SIG-M5 treated with dmso at 0.1 percent for 504 hours (cell line): ENCODE results near the gene IL4.
"Not testable (repeated sequence)": the region's sequence is repeated elsewhere in the genome, so short reads cannot be mapped to it uniquely, and the experiment has no call there.

Source experiments
- DNase-seq: peaks from one replicate; lab custom pipeline; 2025; ENCODE audit not compliant: unreplicated experiment; lab: John Stamatoyannopoulos, UW

Gene IL4

GRCh38 chr5:132673939-132674630 lies at the start of gene IL4:
Gene IL4, plus strand, starts transcription at chr5:132673989. Its CDS starts 62 bp downstream, at chr5:132674051.
- DNase-seq, result no peak

GRCh38 chr5:132627470-132627869 lies 46.3 kb upstream of the IL4 start:
- no peak for DNase-seq

- no peak for DNase-seq
Observed at GRCh38 chr5:132628814-132629213, 45.0 kb upstream of the IL4 start.

GRCh38 chr5:132629230-132629944 lies 44.4 kb upstream of the IL4 start:
- no peak for DNase-seq

GRCh38 chr5:132633587-132633986 lies 40.2 kb upstream of the IL4 start:
- DNase-seq, result not testable (repeated sequence)

GRCh38 chr5:132635873-132636272 lies 37.9 kb upstream of the IL4 start:
- no peak for DNase-seq

- DNase-seq, result no peak
Observed at GRCh38 chr5:132637241-132637640, 36.5 kb upstream of the IL4 start.

- DNase-seq, result no peak
Observed at GRCh38 chr5:132639706-132640130, 34.1 kb upstream of the IL4 start.

- DNase-seq, result no peak
Observed at GRCh38 chr5:132640613-132641012, 33.2 kb upstream of the IL4 start.

- DNase-seq, result no peak
Observed at GRCh38 chr5:132641241-132641723, 32.5 kb upstream of the IL4 start.

GRCh38 chr5:132641841-132642240 lies 31.9 kb upstream of the IL4 start:
- DNase-seq, result no peak

GRCh38 chr5:132644177-132644576 lies 29.6 kb upstream of the IL4 start:
- DNase-seq, result no peak

GRCh38 chr5:132646583-132647266 lies 27.1 kb upstream of the IL4 start:
- DNase-seq, result no peak

GRCh38 chr5:132647473-132647872 lies 26.3 kb upstream of the IL4 start:
- no peak for DNase-seq

GRCh38 chr5:132648355-132648754 lies 25.4 kb upstream of the IL4 start:
- DNase-seq, result no peak

GRCh38 chr5:132651838-132652469 lies 21.8 kb upstream of the IL4 start:
- no peak for DNase-seq

GRCh38 chr5:132653716-132654115 lies 20.1 kb upstream of the IL4 start:
- DNase-seq, result no peak

GRCh38 chr5:132655821-132656773 lies 17.7 kb upstream of the IL4 start:
- DNase-seq, result no peak

GRCh38 chr5:132656774-132657355 lies 16.9 kb upstream of the IL4 start:
- no peak for DNase-seq
